H9 (cell line): ENCODE measurements around the gene DTNBP1. TPM values are rescaled to one million over a fixed set of nuclear protein-coding genes. Genes with fewer than 3 reads are reported as not detected.

ENCODE experiments used
- DNase-seq: peaks from one replicate; pipeline ENCODE4 v3.0.0-alpha.2; 2017
- H2AFZ ChIP-seq: one replicate; pipeline ENCODE4 v1.6.1; 2013; ENCODE audit warnings: mild to moderate bottlenecking, low read length, control low read depth, moderate library complexity
- H2AK5ac ChIP-seq: 2 replicates; pipeline ENCODE4 v1.6.1; 2013; ENCODE audit warnings: low read length, control low read depth, mixed read lengths; ENCODE audit not compliant: insufficient read length
- H2BK120ac ChIP-seq: one replicate; pipeline ENCODE4 v1.6.1; 2013; ENCODE audit warnings: low read depth, mild to moderate bottlenecking, low read length, control low read depth, inconsistent platforms; ENCODE audit not compliant: poor library complexity, severe bottlenecking
- H2BK12ac ChIP-seq: 2 replicates; pipeline ENCODE4 v1.6.1; 2013; ENCODE audit warnings: low read length, control low read depth, mixed read lengths, low read depth; ENCODE audit not compliant: insufficient read length
- H2BK15ac ChIP-seq: 2 replicates; pipeline ENCODE4 v1.6.1; 2013; ENCODE audit warnings: low read depth, low read length, control low read depth
- H2BK20ac ChIP-seq: one replicate; pipeline ENCODE4 v1.6.1; 2013; ENCODE audit warnings: low read depth, mild to moderate bottlenecking, low read length, control low read depth, inconsistent platforms; ENCODE audit not compliant: poor library complexity, severe bottlenecking
- H2BK5ac ChIP-seq: 2 replicates; pipeline ENCODE4 v1.6.1; 2013; ENCODE audit warnings: low read length, control low read depth, mixed read lengths; ENCODE audit not compliant: insufficient read length
- H3K14ac ChIP-seq: 2 replicates; pipeline ENCODE4 v1.6.1; 2013; ENCODE audit warnings: low read length, control low read depth; ENCODE audit not compliant: insufficient read depth
- H3K18ac ChIP-seq: 2 replicates; pipeline ENCODE4 v1.6.1; 2013; ENCODE audit warnings: low read depth, mild to moderate bottlenecking, mixed read lengths, low read length, control low read depth; ENCODE audit not compliant: insufficient read length
- H3K23ac ChIP-seq: 2 replicates; pipeline ENCODE4 v1.6.1; 2013; ENCODE audit warnings: low read length, control low read depth, mixed read lengths, low read depth; ENCODE audit not compliant: insufficient read length
- H3K23me2 ChIP-seq: 2 replicates; pipeline ENCODE4 v1.6.1; 2013; ENCODE audit warnings: low read depth, mild to moderate bottlenecking, mixed read lengths, low read length, control low read depth; ENCODE audit not compliant: insufficient read length, poor library complexity, severe bottlenecking
- H3K27ac ChIP-seq: 2 replicates; pipeline ENCODE4 v1.5.1; 2013; ENCODE audit warnings: low read length, control low read depth, mixed read lengths, low read depth; ENCODE audit not compliant: insufficient read length
- H3K27me3 ChIP-seq: 2 replicates; pipeline ENCODE4 v1.6.1; 2013; ENCODE audit warnings: low read length, control low read depth, inconsistent platforms; ENCODE audit not compliant: insufficient read depth
- H3K4ac ChIP-seq: 2 replicates; pipeline ENCODE4 v1.6.1; 2013; ENCODE audit warnings: low read depth, mild to moderate bottlenecking, control low read depth, inconsistent platforms, low read length, moderate library complexity
- H3K4me1 ChIP-seq: 2 replicates; pipeline ENCODE4 v1.6.1; 2013; ENCODE audit warnings: low read length, control low read depth, inconsistent platforms; ENCODE audit not compliant: insufficient read depth
- H3K4me2 ChIP-seq: 2 replicates; pipeline ENCODE4 v1.6.1; 2013; ENCODE audit warnings: low read length, control low read depth, mixed read lengths; ENCODE audit not compliant: insufficient read length, insufficient read depth
- H3K56ac ChIP-seq: 2 replicates; pipeline ENCODE4 v1.6.1; 2013; ENCODE audit warnings: low read depth, mild to moderate bottlenecking, mixed read lengths, low read length, control low read depth; ENCODE audit not compliant: insufficient read length
- H3K79me1 ChIP-seq: 2 replicates; pipeline ENCODE4 v1.6.1; 2013; ENCODE audit warnings: low read depth, mild to moderate bottlenecking, moderate library complexity, low read length, control low read depth, inconsistent platforms; ENCODE audit not compliant: insufficient read depth, poor library complexity, severe bottlenecking
- H3K79me2 ChIP-seq: 2 replicates; pipeline ENCODE4 v1.6.1; 2013; ENCODE audit warnings: low read length, control low read depth, inconsistent platforms; ENCODE audit not compliant: insufficient read depth
- H3K9ac ChIP-seq: 2 replicates; pipeline ENCODE4 v1.6.1; 2013; ENCODE audit warnings: low read length, control low read depth, mixed read lengths; ENCODE audit not compliant: insufficient read length; ENCODE audit errors: extremely low read depth
- H3K9me3 ChIP-seq: one replicate; pipeline ENCODE4 v1.6.1; 2013; ENCODE audit warnings: low read depth, low read length, inconsistent platforms; ENCODE audit not compliant: control insufficient read depth
- H3T11ph ChIP-seq: one replicate; pipeline ENCODE4 v1.6.1; 2013; ENCODE audit warnings: mild to moderate bottlenecking, low read length, control low read depth, inconsistent platforms
- H4K20me1 ChIP-seq: one replicate; pipeline ENCODE4 v1.6.1; 2013; ENCODE audit not compliant: control insufficient read depth, insufficient read length, insufficient read depth
- H4K5ac ChIP-seq: 2 replicates; pipeline ENCODE4 v1.6.1; 2013; ENCODE audit warnings: low read depth, mild to moderate bottlenecking, mixed read lengths, low read length, control low read depth; ENCODE audit not compliant: insufficient read length
- H4K8ac ChIP-seq: replicated peaks from 2 replicates; pipeline ENCODE4 v1.6.1; 2013; ENCODE audit warnings: low read length, control low read depth, mixed read lengths, low read depth; ENCODE audit not compliant: insufficient read length
- H4K91ac ChIP-seq: 2 replicates; pipeline ENCODE4 v1.6.1; 2013; ENCODE audit warnings: low read depth, mild to moderate bottlenecking, moderate library complexity, mixed read lengths, low read length, control low read depth; ENCODE audit not compliant: insufficient read length
- H3K27ac Mint-ChIP-seq, 3 experiments: 2 replicates in 2 of 3; 3 replicates in 1 of 3; pipeline ENCODE4 v1.8.0; 2020 to 2021; ENCODE audit warnings: mixed read lengths in 3 of 3, mild to moderate bottlenecking in 1 of 3, moderate library complexity in 1 of 3
- H3K27me3 Mint-ChIP-seq: 2 replicates; pipeline ENCODE4 v1.8.0; 2021; ENCODE audit warnings: low read depth, mild to moderate bottlenecking, moderate library complexity, mixed read lengths
- H3K36me3 Mint-ChIP-seq, 3 experiments: 2 replicates in 2 of 3; 3 replicates in 1 of 3; pipeline ENCODE4 v1.8.0; 2020 to 2021; ENCODE audit warnings: low read depth in 3 of 3, mixed read lengths in 3 of 3; ENCODE audit not compliant: insufficient read depth in 1 of 3
- H3K4me1 Mint-ChIP-seq, 2 experiments: 2 replicates each; pipeline ENCODE4 v1.8.0; 2020; ENCODE audit warnings: mixed read lengths in 2 of 2
- H3K4me3 Mint-ChIP-seq, 2 experiments: 2 replicates in 1 of 2; 3 replicates in 1 of 2; pipeline ENCODE4 v1.8.0; 2020 to 2021; ENCODE audit warnings: mild to moderate bottlenecking in 2 of 2, mixed read lengths in 2 of 2, moderate library complexity in 1 of 2
- H3K9me3 Mint-ChIP-seq, 2 experiments: 2 replicates in 1 of 2; 3 replicates in 1 of 2; pipeline ENCODE4 v1.8.0; 2020; ENCODE audit warnings: mild to moderate bottlenecking in 2 of 2, mixed read lengths in 2 of 2, moderate library complexity in 1 of 2
- CTCF ChIP-seq: fragments of 200-600 bp; sonication (generic); conservative IDR thresholded peaks from 3 replicates; pipeline ENCODE4 v1.8.0; 2021; ENCODE audit warnings: antibody characterized with exemption, mild to moderate bottlenecking
- WGBS: extraction: QIAGEN DNeasy Blood & Tissue Kit; methylation state at CpG from one replicate; pipeline ENCODE4 v1.1.7; 2013; ENCODE audit warnings: missing lambda C conversion rate, low lambda C conversion rate, mixed read lengths; ENCODE audit not compliant: insufficient read length; ENCODE audit errors: extremely low coverage; 5-methylcytosine and 5-hydroxymethylcytosine counted together
- total RNA-seq: library from RNA; stranded (reverse); gene quantifications from 2 replicates; pipeline ENCODE4 v1.2.1, GENCODE V29; 2021

Gene DTNBP1
- total RNA-seq, 1 experiment from 2014 or later, result 12.9 TPM

- WGBS, result no CpG with 5 or more reads among the region's 12 CpGs
- no peak overlapping the region for H3K18ac ChIP-seq
- no peak overlapping the region for H2AFZ ChIP-seq
- no peak overlapping the region for H3K56ac ChIP-seq
- H2BK12ac ChIP-seq, result no peak overlapping the region
- no peak overlapping the region for H3T11ph ChIP-seq
- peaks cover 3% of the 10 kb centered on the region for H4K20me1 ChIP-seq
- no peak overlapping the region for H3K23ac ChIP-seq
- H3K23me2 ChIP-seq, result no peaks in the 10 kb centered on the region
- H3K14ac ChIP-seq, result no peak overlapping the region
- no peak overlapping the region for H2BK120ac ChIP-seq
- no peaks in the 10 kb centered on the region for H3K9me3 ChIP-seq
- H2BK5ac ChIP-seq, result no peak overlapping the region
- no peak overlapping the region for H4K8ac ChIP-seq
- H2BK15ac ChIP-seq, result no peak overlapping the region
- peaks cover 24% of the 10 kb centered on the region; the same call in 1 of the 2 replicates for H3K79me2 ChIP-seq
- no peak for TF ChIP-seq CTCF
- H3K27me3 ChIP-seq, result no peaks in the 10 kb centered on the region
- Mint-ChIP-seq H3K36me3 (peaks cover 83 to 98% (median 97%) of the 10 kb centered on the region in 3 experiments), H3K27me3 (peaks cover 1% of the 10 kb centered on the region; the same call in 1 of the 2 replicates), H3K4me1 (peaks cover 34 to 41% of the 10 kb centered on the region in 2 experiments), H3K9me3 (no peaks in the 10 kb centered on the region), H3K27ac (peak overlapping the region in 2 of 3 experiments; percentile 66 to 92; a peak in 4 of 7 replicates), H3K4me3 (no peak overlapping the region)
- no peak overlapping the region for H4K91ac ChIP-seq
- no peak overlapping the region for H3K4me2 ChIP-seq
- DNase-seq, result no peak
- H3K27ac ChIP-seq, result no peak overlapping the region
- no peak overlapping the region for H2AK5ac ChIP-seq
- no peak overlapping the region for H2BK20ac ChIP-seq
- H3K79me1 ChIP-seq, result peaks cover 6% of the 10 kb centered on the region
- no peak overlapping the region for H4K5ac ChIP-seq
- no peak overlapping the region for H3K4ac ChIP-seq
- no peak overlapping the region for H3K9ac ChIP-seq
- no peaks in the 10 kb centered on the region; the same call in 1 of the 2 replicates for H3K4me1 ChIP-seq
Observed at GRCh38 chr6:15504040-15504495, 158.8 kb downstream of the DTNBP1 start.
